Type B pancreatic cell (in vitro differentiated cells): Measurements from ENCODE around the gene CYFIP1. TPM values are rescaled to one million over a fixed set of nuclear protein-coding genes. Genes with fewer than 3 reads are reported as not detected.

Experiments used
- DNase-seq: peaks from one replicate; pipeline ENCODE4 v3.0.0; 2021; ENCODE audit warnings: mixed read lengths; ENCODE audit not compliant: unreplicated experiment; ENCODE audit errors: extremely low spot score
- H3K27ac Mint-ChIP-seq: 2 replicates; pipeline ENCODE4 v1.8.0; 2021; ENCODE audit warnings: mild to moderate bottlenecking, mixed read lengths
- H3K27me3 Mint-ChIP-seq: 2 replicates; pipeline ENCODE4 v1.8.0; 2021; ENCODE audit warnings: mixed read lengths
- H3K36me3 Mint-ChIP-seq: 2 replicates; pipeline ENCODE4 v1.8.0; 2021; ENCODE audit warnings: mixed read lengths
- H3K4me1 Mint-ChIP-seq: one replicate; pipeline ENCODE4 v1.8.0; 2021; ENCODE audit warnings: mixed read lengths; ENCODE audit not compliant: unreplicated experiment
- H3K4me3 Mint-ChIP-seq: 2 replicates; pipeline ENCODE4 v1.8.0; 2021; ENCODE audit warnings: mild to moderate bottlenecking, mixed read lengths
- H3K9me3 Mint-ChIP-seq: 2 replicates; pipeline ENCODE4 v1.8.0; 2021; ENCODE audit warnings: mixed read lengths
- CTCF ChIP-seq: fragments of 200-600 bp; sonication (generic); conservative IDR thresholded peaks from 2 replicates; pipeline ENCODE4 v1.5.0; 2021; ENCODE audit warnings: antibody characterized with exemption, mild to moderate bottlenecking
- total RNA-seq: library from RNA; stranded (reverse); gene quantifications from 2 replicates; pipeline ENCODE4 v1.2.1, GENCODE V29; 2021; ENCODE audit warnings: low replicate concordance

The CYFIP1 gene
- total RNA-seq, 1 donor from 2014 or later: 108 TPM

- no peaks in the 10 kb centered on the region for H3K9me3 Mint-ChIP-seq
- H3K4me1 Mint-ChIP-seq: peaks cover 15% of the 10 kb centered on the region
- no peak for DNase-seq
- no peak for TF ChIP-seq CTCF
- no peak overlapping the region for H3K4me3 Mint-ChIP-seq
- no peaks in the 10 kb centered on the region for H3K27me3 Mint-ChIP-seq
- no peak overlapping the region for H3K27ac Mint-ChIP-seq
- H3K36me3 Mint-ChIP-seq: peaks cover 6% of the 10 kb centered on the region
Observed at GRCh38 chr15:22974745-22975144, 5.4 kb downstream of the CYFIP1 start.

GRCh38 chr15:22973987-22974386, 6.2 kb downstream of the CYFIP1 start:
- no peak for DNase-seq
- peaks cover 11% of the 10 kb centered on the region for H3K4me1 Mint-ChIP-seq
- H3K9me3 Mint-ChIP-seq: no peaks in the 10 kb centered on the region
- no peak for TF ChIP-seq CTCF
- H3K27me3 Mint-ChIP-seq: no peaks in the 10 kb centered on the region
- no peak overlapping the region for H3K4me3 Mint-ChIP-seq
- no peak overlapping the region for H3K27ac Mint-ChIP-seq
- peaks cover 10% of the 10 kb centered on the region for H3K36me3 Mint-ChIP-seq

GRCh38 chr15:22973286-22973685, 6.9 kb downstream of the CYFIP1 start:
- DNase-seq: no peak
- no peak for TF ChIP-seq CTCF
- Mint-ChIP-seq H3K4me3 (peak overlapping the region; percentile 5), H3K27ac (peak overlapping the region; percentile 7), H3K27me3 (no peaks in the 10 kb centered on the region), H3K36me3 (peaks cover 10% of the 10 kb centered on the region), H3K4me1 (peaks cover 9% of the 10 kb centered on the region), H3K9me3 (no peaks in the 10 kb centered on the region)

GRCh38 chr15:22969489-22969888, 10.7 kb downstream of the CYFIP1 start:
- TF ChIP-seq CTCF: no peak
- no peak for DNase-seq
- Mint-ChIP-seq H3K4me3 (no peak overlapping the region), H3K36me3 (peaks cover 10% of the 10 kb centered on the region), H3K9me3 (no peaks in the 10 kb centered on the region), H3K4me1 (peaks cover 16% of the 10 kb centered on the region), H3K27me3 (no peaks in the 10 kb centered on the region), H3K27ac (no peak overlapping the region)

- Mint-ChIP-seq H3K4me3 (no peak overlapping the region), H3K36me3 (peaks cover 9% of the 10 kb centered on the region), H3K27ac (no peak overlapping the region), H3K27me3 (no peaks in the 10 kb centered on the region), H3K4me1 (peaks cover 25% of the 10 kb centered on the region), H3K9me3 (no peaks in the 10 kb centered on the region)
- no peak for DNase-seq
- TF ChIP-seq CTCF: no peak
Observed at GRCh38 chr15:22968366-22968765, 11.8 kb downstream of the CYFIP1 start.

- H3K4me3 Mint-ChIP-seq: no peak overlapping the region
- H3K4me1 Mint-ChIP-seq: peaks cover 29% of the 10 kb centered on the region
- H3K36me3 Mint-ChIP-seq: peaks cover 10% of the 10 kb centered on the region
- no peak for DNase-seq
- no peaks in the 10 kb centered on the region for H3K9me3 Mint-ChIP-seq
- H3K27ac Mint-ChIP-seq: no peak overlapping the region
- no peak for TF ChIP-seq CTCF
- H3K27me3 Mint-ChIP-seq: no peaks in the 10 kb centered on the region
Observed at GRCh38 chr15:22967084-22967770, 12.9 kb downstream of the CYFIP1 start.
